ENCODE measurements around the gene PLTP. TPM values are rescaled to one million over a fixed set of nuclear protein-coding genes. Genes with fewer than 3 reads are reported as not detected.

Gene PLTP
- total RNA-seq, 1 donor from 2014 or later, result 48.5 TPM

- no peaks in the 10 kb centered on the region for H3K9me3 Mint-ChIP-seq (ENCODE audit: low read depth)
- H3K36me3 Mint-ChIP-seq (ENCODE audit: low read depth), result no peaks in the 10 kb centered on the region
- DNase-seq (ENCODE audit: low spot score), result no peak
- H3K4me3 Mint-ChIP-seq (ENCODE audit: unreplicated experiment), result no peak overlapping the region
- H3K27ac Mint-ChIP-seq (ENCODE audit: unreplicated experiment), result peak overlapping the region; percentile 95
- no peak for TF ChIP-seq CTCF (IDR thresholded peaks at IDR 0.05)
- no peaks in the 10 kb centered on the region for H3K27me3 Mint-ChIP-seq (ENCODE audit: low read depth)
- peaks cover 53% of the 10 kb centered on the region for H3K4me1 Mint-ChIP-seq (ENCODE audit: low read depth)
Observed at GRCh38 chr20:45920462-45921336, 8.7 kb upstream of the PLTP start.

GRCh38 chr20:45919542-45920399 lies 7.8 kb upstream of the PLTP start:
- peaks cover 46% of the 10 kb centered on the region for H3K4me1 Mint-ChIP-seq (ENCODE audit: low read depth)
- no peaks in the 10 kb centered on the region for H3K36me3 Mint-ChIP-seq (ENCODE audit: low read depth)
- no peak overlapping the region for H3K4me3 Mint-ChIP-seq (ENCODE audit: unreplicated experiment)
- H3K27ac Mint-ChIP-seq (ENCODE audit: unreplicated experiment), result peak overlapping the region; percentile 95
- H3K27me3 Mint-ChIP-seq (ENCODE audit: low read depth), result no peaks in the 10 kb centered on the region
- DNase-seq (ENCODE audit: low spot score), result no peak
- no peak for TF ChIP-seq CTCF (IDR thresholded peaks at IDR 0.05)
- no peaks in the 10 kb centered on the region for H3K9me3 Mint-ChIP-seq (ENCODE audit: low read depth)

GRCh38 chr20:45918779-45919537 lies 7.0 kb upstream of the PLTP start:
- TF ChIP-seq CTCF (IDR thresholded peaks at IDR 0.05), result no peak
- no peak for DNase-seq (ENCODE audit: low spot score)
- no peak overlapping the region for H3K4me3 Mint-ChIP-seq (ENCODE audit: unreplicated experiment)
- H3K27me3 Mint-ChIP-seq (ENCODE audit: low read depth), result no peaks in the 10 kb centered on the region
- peak overlapping the region; percentile 95 for H3K27ac Mint-ChIP-seq (ENCODE audit: unreplicated experiment)
- no peaks in the 10 kb centered on the region for H3K36me3 Mint-ChIP-seq (ENCODE audit: low read depth)
- H3K9me3 Mint-ChIP-seq (ENCODE audit: low read depth), result no peaks in the 10 kb centered on the region
- H3K4me1 Mint-ChIP-seq (ENCODE audit: low read depth), result peaks cover 38% of the 10 kb centered on the region

GRCh38 chr20:45918182-45918737 lies 6.3 kb upstream of the PLTP start:
- peak overlapping the region; percentile 27 for H3K27ac Mint-ChIP-seq (ENCODE audit: unreplicated experiment)
- no peaks in the 10 kb centered on the region for H3K9me3 Mint-ChIP-seq (ENCODE audit: low read depth)
- H3K27me3 Mint-ChIP-seq (ENCODE audit: low read depth), result no peaks in the 10 kb centered on the region
- no peak for DNase-seq (ENCODE audit: low spot score)
- TF ChIP-seq CTCF (IDR thresholded peaks at IDR 0.05), result no peak
- peaks cover 38% of the 10 kb centered on the region for H3K4me1 Mint-ChIP-seq (ENCODE audit: low read depth)
- H3K36me3 Mint-ChIP-seq (ENCODE audit: low read depth), result no peaks in the 10 kb centered on the region
- no peak overlapping the region for H3K4me3 Mint-ChIP-seq (ENCODE audit: unreplicated experiment)
